Ascending aorta (tissue), 2 donors: Measurements from ENCODE around the gene SMIM3. TPM values are rescaled to one million over a fixed set of nuclear protein-coding genes. Genes with fewer than 3 reads are reported as not detected.

Experiments used
- DNase-seq, 2 donors: peaks; one replicate each; pipeline ENCODE4 v3.0.0-alpha.2; 2019; ENCODE audit warnings: low spot score in 2 of 2
- H3K27ac ChIP-seq, 2 donors: fragments of 200-600 bp; sonication (generic); one replicate each; pipeline ENCODE4 v1.5.1; 2016 to 2017; ENCODE audit warnings: mild to moderate bottlenecking in 1 of 2
- H3K27me3 ChIP-seq: fragments of 200-600 bp; sonication (generic); one replicate; pipeline ENCODE4 v1.5.1; 2017
- H3K36me3 ChIP-seq, 2 donors: fragments of 200-600 bp; sonication (generic); one replicate each; pipeline ENCODE4 v1.5.1; 2016
- H3K4me1 ChIP-seq, 2 donors: fragments of 200-600 bp; sonication (generic); one replicate each; pipeline ENCODE4 v1.5.1; 2016 to 2017; ENCODE audit warnings: mild to moderate bottlenecking in 1 of 2
- H3K4me3 ChIP-seq, 2 donors: fragments of 200-600 bp; sonication (generic); one replicate each; pipeline ENCODE4 v1.5.1; 2016 to 2017; ENCODE audit warnings: mild to moderate bottlenecking in 1 of 2
- H3K9me3 ChIP-seq, 2 donors: fragments of 200-600 bp; sonication (generic); one replicate each; pipeline ENCODE4 v1.5.1; 2016
- intact Hi-C: fragments of 100-400 bp; cut with DNase I; formaldehyde crosslinking; loops from one replicate; pipeline ENCODE4 v1.15.1; 2023
- total RNA-seq: library from RNA; depleted of rRNA; stranded (reverse); fragments of >200 nt; gene quantifications from one replicate; pipeline ENCODE4 v1.1.0, GENCODE V29; 2016
- TF ChIP-seq, protein P1 (sequence below), 3 experiments: fragments of 200-600 bp in 2 of 3; fragments of 450-650 bp in 1 of 3; sonication (generic) in 2 of 3; IDR thresholded peaks; one replicate each; pipeline ENCODE4 v1.5.1; 2016 to 2019; ENCODE audit warnings: antibody characterized with exemption in 3 of 3, mild to moderate bottlenecking in 1 of 3, moderate library complexity in 1 of 3

SMIM3 gene
- total RNA-seq, 1 donor from 2014 or later, result 52.4 TPM

DNA sequence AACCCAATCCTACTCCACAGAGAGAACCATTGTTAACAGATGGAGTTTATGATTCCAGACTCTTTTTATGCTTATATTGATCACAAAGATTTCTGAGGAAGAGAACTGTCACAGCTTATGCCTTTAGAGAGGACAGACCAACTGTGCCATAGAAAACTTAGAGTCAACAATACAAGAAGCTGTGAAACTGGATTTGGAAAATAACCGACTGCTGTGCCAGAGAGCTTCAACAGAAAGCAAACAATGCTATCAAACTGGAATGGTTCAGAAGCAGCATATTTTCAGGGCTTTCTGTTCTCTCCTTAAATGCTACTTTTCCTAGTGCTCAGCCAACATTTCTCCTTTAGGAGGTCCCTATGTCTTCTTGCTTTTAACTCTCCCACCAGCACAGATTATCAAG is 24.7 kb upstream of the SMIM3 start:
- Histone ChIP-seq H3K4me3 (no peak overlapping the region), H3K4me1 (peaks cover 4 to 23% of the 10 kb centered on the region in 2 donors), H3K9me3 (no peaks in the 10 kb centered on the region), H3K36me3 (peaks cover 32 to 48% of the 10 kb centered on the region in 2 donors), H3K27ac (no peak overlapping the region), H3K27me3 (no peaks in the 10 kb centered on the region)
- intact Hi-C loops, result no loop called here
- TF ChIP-seq, protein P1, sequence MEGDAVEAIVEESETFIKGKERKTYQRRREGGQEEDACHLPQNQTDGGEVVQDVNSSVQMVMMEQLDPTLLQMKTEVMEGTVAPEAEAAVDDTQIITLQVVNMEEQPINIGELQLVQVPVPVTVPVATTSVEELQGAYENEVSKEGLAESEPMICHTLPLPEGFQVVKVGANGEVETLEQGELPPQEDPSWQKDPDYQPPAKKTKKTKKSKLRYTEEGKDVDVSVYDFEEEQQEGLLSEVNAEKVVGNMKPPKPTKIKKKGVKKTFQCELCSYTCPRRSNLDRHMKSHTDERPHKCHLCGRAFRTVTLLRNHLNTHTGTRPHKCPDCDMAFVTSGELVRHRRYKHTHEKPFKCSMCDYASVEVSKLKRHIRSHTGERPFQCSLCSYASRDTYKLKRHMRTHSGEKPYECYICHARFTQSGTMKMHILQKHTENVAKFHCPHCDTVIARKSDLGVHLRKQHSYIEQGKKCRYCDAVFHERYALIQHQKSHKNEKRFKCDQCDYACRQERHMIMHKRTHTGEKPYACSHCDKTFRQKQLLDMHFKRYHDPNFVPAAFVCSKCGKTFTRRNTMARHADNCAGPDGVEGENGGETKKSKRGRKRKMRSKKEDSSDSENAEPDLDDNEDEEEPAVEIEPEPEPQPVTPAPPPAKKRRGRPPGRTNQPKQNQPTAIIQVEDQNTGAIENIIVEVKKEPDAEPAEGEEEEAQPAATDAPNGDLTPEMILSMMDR (IDR thresholded peaks at IDR 0.05), result no peak
- DNase-seq, result no peak

DNA sequence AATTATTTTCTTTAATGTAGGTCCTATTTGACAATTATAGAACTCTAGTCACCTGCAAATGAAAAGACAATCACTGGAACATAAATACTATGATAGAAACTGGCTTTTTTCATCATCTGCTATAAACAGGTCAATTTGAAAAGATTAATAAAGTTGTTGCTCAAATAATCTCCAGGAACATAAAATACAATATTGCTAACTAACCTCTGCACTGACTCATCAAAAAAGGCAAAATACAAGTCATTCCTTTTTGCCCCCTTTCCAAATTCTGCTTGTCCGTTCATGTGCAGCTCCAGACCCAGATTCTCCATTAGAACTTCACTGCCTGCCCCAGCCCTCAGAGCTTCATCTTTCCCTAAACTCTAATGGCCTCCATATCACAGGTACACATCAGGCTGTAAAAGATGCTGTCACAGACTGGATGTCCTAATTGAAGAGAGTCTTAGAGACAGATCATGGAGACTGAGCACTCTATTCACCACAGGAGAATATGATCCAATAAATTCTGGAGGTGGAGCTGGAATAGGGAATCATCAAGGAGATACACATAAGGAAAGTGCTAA is 21.4 kb upstream of the SMIM3 start:
- H3K4me1 ChIP-seq, result peaks cover 4 to 26% of the 10 kb centered on the region in 2 donors

GRCh38 chr5:150758203-150758530 is 20.4 kb upstream of the SMIM3 start:
- Histone ChIP-seq H3K4me1 (peaks cover 4 to 30% of the 10 kb centered on the region in 2 donors), H3K4me3 (peak overlapping the region; percentile 73 to 74)
- intact Hi-C loops, result loop anchor here (1.0 kb wide), 1 partner anchor 57 kb away; the partner anchor contains the start of gene RBM22

More for the DNA sequence above, 21.4 kb upstream of the SMIM3 start:
- Histone ChIP-seq H3K36me3 (peaks cover 31 to 36% of the 10 kb centered on the region in 2 donors), H3K27me3 (no peaks in the 10 kb centered on the region), H3K9me3 (no peaks in the 10 kb centered on the region), H3K27ac (peak overlapping the region; percentile 93 to 95), H3K4me3 (peak overlapping the region; percentile 7 to 74)
- TF ChIP-seq, protein P1 (IDR thresholded peaks at IDR 0.05), result no peak
- no peak for DNase-seq
- intact Hi-C loops, result no loop called here

DNA sequence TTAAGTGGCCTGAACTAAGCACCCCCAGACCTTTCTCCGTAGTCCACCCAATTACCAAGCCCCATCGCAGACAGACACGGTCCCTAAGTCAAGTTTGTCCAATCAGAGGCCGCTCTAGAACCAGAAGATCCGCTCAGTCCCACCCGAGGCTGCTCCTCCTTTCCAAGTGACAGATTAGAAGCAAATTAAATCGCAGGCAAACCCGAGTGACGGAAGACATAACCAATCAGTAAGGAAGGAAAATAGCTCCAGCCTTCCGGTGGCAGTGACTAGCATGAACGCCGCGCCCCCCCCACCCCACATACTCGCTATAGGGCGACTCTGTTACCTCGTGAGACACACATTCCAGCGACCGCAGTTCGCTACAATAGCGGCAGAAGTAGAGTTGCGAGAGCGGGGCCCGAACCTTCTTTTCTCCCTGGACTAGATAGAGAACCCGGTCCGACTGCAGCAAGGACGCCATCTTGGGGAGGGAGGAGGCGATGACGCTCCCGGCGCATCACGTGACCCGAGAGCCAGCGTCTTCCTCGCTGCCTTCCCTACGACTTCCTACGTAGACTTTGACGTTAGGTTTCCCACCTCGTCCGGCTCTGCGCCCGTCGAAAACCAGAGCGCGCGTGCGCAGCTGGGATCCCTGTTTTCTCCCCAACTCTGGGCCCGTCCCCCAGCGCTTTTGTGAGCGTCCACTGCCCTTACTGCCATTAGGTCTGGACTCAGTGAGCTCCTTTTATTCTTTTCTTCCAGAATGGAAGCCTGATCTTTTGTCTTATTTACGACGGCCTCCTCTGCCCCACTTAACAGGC is 19.8 kb upstream of the SMIM3 start, which contains the start of gene DCTN4:
Gene DCTN4 (minus strand): TSS at position 487 of the 803 bp plus-strand sequence. CDS start 24 bp downstream, at position 463.
- Histone ChIP-seq H3K4me3 (peak within 1 kb of the TSS; percentile 73 to 74), H3K36me3 (peaks cover 17 to 24% of the 10 kb centered on the region in 2 donors), H3K27me3 (no peaks in the 10 kb centered on the region), H3K9me3 (no peaks in the 10 kb centered on the region), H3K27ac (peak within 1 kb of the TSS; percentile 93 to 95), H3K4me1 (peaks cover 4 to 30% of the 10 kb centered on the region in 2 donors)
- TF ChIP-seq, protein P1 (IDR thresholded peaks at IDR 0.05), result peak in 1 of 3 experiments; percentile 9
- DNase-seq, result peak; percentile 93 to 98
- intact Hi-C loops, result loop anchor here (1.0 kb wide), 3 partner anchors 20 to 57 kb away; partner anchors contain the start of genes RBM22 and SMIM3

More at GRCh38 chr5:150758203-150758530, 20.4 kb upstream of the SMIM3 start:
- DNase-seq, result no peak
- Histone ChIP-seq H3K27me3 (no peaks in the 10 kb centered on the region), H3K9me3 (no peaks in the 10 kb centered on the region), H3K36me3 (peaks cover 23 to 28% of the 10 kb centered on the region in 2 donors), H3K27ac (peak overlapping the region; percentile 93 to 95)
- TF ChIP-seq, protein P1 (IDR thresholded peaks at IDR 0.05), result no peak

DNA sequence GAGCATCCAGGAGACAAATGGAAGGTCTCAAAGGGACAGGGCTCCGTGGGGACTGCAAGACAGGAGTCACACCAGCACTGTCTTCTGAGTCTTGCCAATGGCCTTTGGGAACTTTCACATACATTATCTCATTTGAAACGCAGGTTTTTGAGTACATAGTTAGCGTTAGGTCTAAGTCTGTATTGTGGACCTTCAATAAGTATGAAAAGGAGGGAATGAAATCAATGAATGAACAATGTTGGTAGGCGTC is 19.3 kb upstream of the SMIM3 start:
- Histone ChIP-seq H3K4me1 (peaks cover 4 to 26% of the 10 kb centered on the region in 2 donors), H3K27me3 (no peaks in the 10 kb centered on the region), H3K36me3 (peaks cover 12 to 19% of the 10 kb centered on the region in 2 donors), H3K27ac (peak overlapping the region; percentile 93 to 95), H3K4me3 (peak overlapping the region; percentile 73 to 74), H3K9me3 (no peaks in the 10 kb centered on the region)
- intact Hi-C loops, result loop anchor here (1.0 kb wide), 2 partner anchors 19 to 42 kb away; partner anchors contain the start of gene SMIM3
- DNase-seq, result no peak
- TF ChIP-seq, protein P1 (IDR thresholded peaks at IDR 0.05), result no peak
